GM21515 (cell line): ENCODE results near the gene SH3YL1.

Source experiments
- ATAC-seq: cut with Tn5 transposase; IDR thresholded peaks from one replicate; pipeline ENCODE4 v1.9.1; 2021; ENCODE audit not compliant: unreplicated experiment

Gene SH3YL1

GRCh38 chr2:263774-264492 is at the start of gene SH3YL1:
Gene SH3YL1 (minus strand): TSS chr2:264032. CDS start chr2:263984, 48 bp downstream.
- peak; percentile 29 for ATAC-seq

- no peak for ATAC-seq
Observed at GRCh38 chr2:310994-311393, 47.2 kb upstream of the SH3YL1 start.

- no peak for ATAC-seq
Observed at GRCh38 chr2:309954-310510, 46.2 kb upstream of the SH3YL1 start.

GRCh38 chr2:309148-309953 is 45.5 kb upstream of the SH3YL1 start:
- ATAC-seq, result no peak

GRCh38 chr2:305366-305765 is 41.5 kb upstream of the SH3YL1 start:
- ATAC-seq, result no peak

GRCh38 chr2:296354-296753 is 32.5 kb upstream of the SH3YL1 start:
- no peak for ATAC-seq

GRCh38 chr2:295090-295489 is 31.3 kb upstream of the SH3YL1 start:
- ATAC-seq, result no peak

- no peak for ATAC-seq
Observed at GRCh38 chr2:290090-290722, 26.4 kb upstream of the SH3YL1 start.

GRCh38 chr2:289362-290089 is 25.7 kb upstream of the SH3YL1 start:
- ATAC-seq, result no peak

- ATAC-seq, result no peak
Observed at GRCh38 chr2:288758-289361, 25.0 kb upstream of the SH3YL1 start.

- no peak for ATAC-seq
Observed at GRCh38 chr2:287911-288757, 24.3 kb upstream of the SH3YL1 start, which contains the start of gene ALKAL2. Gene ALKAL2 (minus strand): TSS chr2:288091. CDS start chr2:287835, 256 bp downstream.

GRCh38 chr2:287471-287885 is 23.6 kb upstream of the SH3YL1 start:
- no peak for ATAC-seq

- ATAC-seq, result no peak
Observed at GRCh38 chr2:286774-287392, 23.1 kb upstream of the SH3YL1 start.

GRCh38 chr2:286035-286434 is 22.2 kb upstream of the SH3YL1 start:
- no peak for ATAC-seq

- ATAC-seq, result no peak
Observed at GRCh38 chr2:285531-285930, 21.7 kb upstream of the SH3YL1 start.

- no peak for ATAC-seq
Observed at GRCh38 chr2:284896-285492, 21.2 kb upstream of the SH3YL1 start.

- no peak for ATAC-seq
Observed at GRCh38 chr2:283996-284794, 20.4 kb upstream of the SH3YL1 start.
